Transverse colon (tissue), 4 donors: ENCODE data around the gene PRKG1.

ENCODE experiments used
- POLR2A ChIP-seq: fragments of 450-650 bp; IDR thresholded peaks from one replicate; pipeline ENCODE4 v1.6.1; 2016; ENCODE audit warnings: antibody characterized with exemption, mild to moderate bottlenecking, moderate library complexity
- POLR2AphosphoS5 ChIP-seq, 3 donors: sonication (generic); formaldehyde crosslinking; IDR thresholded peaks; one replicate each; pipeline ENCODE4 v1.6.1; 2016; ENCODE audit warnings: antibody characterized with exemption in 3 of 3
- TF ChIP-seq, protein P1 (sequence below), 5 experiments: fragments of 200-600 bp in 3 of 5; fragments of 450-650 bp in 2 of 5; sonication (generic) in 3 of 5; IDR thresholded peaks; 1 replicate in 2 of 5; 2 replicates in 3 of 5; pipeline ENCODE4 v1.5.1; 2016 to 2017; ENCODE audit warnings: antibody characterized with exemption in 5 of 5, inconsistent platforms in 3 of 5, mild to moderate bottlenecking in 2 of 5, moderate library complexity in 1 of 5

DNA sequence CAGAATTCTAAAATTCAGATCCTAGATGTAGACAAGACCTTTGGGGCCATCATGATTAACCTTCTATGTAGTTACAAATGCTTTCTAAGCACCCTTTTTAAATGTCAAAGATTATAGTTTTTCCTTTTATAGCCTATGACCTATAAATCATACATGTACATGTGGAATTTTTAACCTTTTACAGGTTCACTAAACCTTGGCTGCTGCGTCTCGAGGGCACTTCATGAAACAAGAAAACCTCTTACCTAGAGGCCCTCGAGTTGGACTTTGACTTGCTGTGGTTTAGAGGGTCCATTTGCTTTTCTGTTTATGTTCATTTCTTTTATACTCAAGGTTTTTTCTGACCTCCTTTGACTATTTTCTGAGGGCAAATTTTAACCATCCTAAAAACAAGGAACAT is 323.0 kb downstream of the PRKG1 start:
- TF ChIP-seq POLR2A, result no peak
- no peak for TF ChIP-seq POLR2AphosphoS5 (IDR thresholded peaks at IDR 0.05)
- TF ChIP-seq, protein P1, sequence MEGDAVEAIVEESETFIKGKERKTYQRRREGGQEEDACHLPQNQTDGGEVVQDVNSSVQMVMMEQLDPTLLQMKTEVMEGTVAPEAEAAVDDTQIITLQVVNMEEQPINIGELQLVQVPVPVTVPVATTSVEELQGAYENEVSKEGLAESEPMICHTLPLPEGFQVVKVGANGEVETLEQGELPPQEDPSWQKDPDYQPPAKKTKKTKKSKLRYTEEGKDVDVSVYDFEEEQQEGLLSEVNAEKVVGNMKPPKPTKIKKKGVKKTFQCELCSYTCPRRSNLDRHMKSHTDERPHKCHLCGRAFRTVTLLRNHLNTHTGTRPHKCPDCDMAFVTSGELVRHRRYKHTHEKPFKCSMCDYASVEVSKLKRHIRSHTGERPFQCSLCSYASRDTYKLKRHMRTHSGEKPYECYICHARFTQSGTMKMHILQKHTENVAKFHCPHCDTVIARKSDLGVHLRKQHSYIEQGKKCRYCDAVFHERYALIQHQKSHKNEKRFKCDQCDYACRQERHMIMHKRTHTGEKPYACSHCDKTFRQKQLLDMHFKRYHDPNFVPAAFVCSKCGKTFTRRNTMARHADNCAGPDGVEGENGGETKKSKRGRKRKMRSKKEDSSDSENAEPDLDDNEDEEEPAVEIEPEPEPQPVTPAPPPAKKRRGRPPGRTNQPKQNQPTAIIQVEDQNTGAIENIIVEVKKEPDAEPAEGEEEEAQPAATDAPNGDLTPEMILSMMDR (IDR thresholded peaks at IDR 0.05), result no peak
